GM18868 (cell line): ENCODE measurements around the gene SPG11.
"Not testable (repeated sequence)": the region's sequence is repeated elsewhere in the genome, so short reads cannot be mapped to it uniquely, and the experiment has no call there.

Source experiments
- ATAC-seq: cut with Tn5 transposase; IDR thresholded peaks from one replicate; pipeline ENCODE4 v1.9.1; 2021; ENCODE audit warnings: mild to moderate bottlenecking, moderate library complexity; ENCODE audit not compliant: unreplicated experiment

Gene SPG11

GRCh38 chr15:44569316-44569715 is 94.1 kb downstream of the SPG11 start:
- ATAC-seq = no peak

GRCh38 chr15:44568338-44568737 is 95.1 kb downstream of the SPG11 start:
- ATAC-seq = no peak

GRCh38 chr15:44566155-44566540 is 97.3 kb downstream of the SPG11 start:
- ATAC-seq = no peak

GRCh38 chr15:44565387-44566154 is 97.9 kb downstream of the SPG11 start:
- no peak for ATAC-seq

GRCh38 chr15:44560926-44561325 is 102.5 kb downstream of the SPG11 start:
- not testable (repeated sequence) for ATAC-seq

GRCh38 chr15:44554934-44555723 is 108.3 kb downstream of the SPG11 start:
- no peak for ATAC-seq

- no peak for ATAC-seq
These were observed 112.7 kb downstream of the SPG11 start for GRCh38 chr15:44550734-44551133.

- ATAC-seq = no peak
These were observed 113.2 kb downstream of the SPG11 start for GRCh38 chr15:44550256-44550655.

GRCh38 chr15:44549152-44549551 is 114.3 kb downstream of the SPG11 start:
- not testable (repeated sequence) for ATAC-seq

GRCh38 chr15:44545913-44546802 is 117.3 kb downstream of the SPG11 start:
- ATAC-seq = peak; percentile 81

GRCh38 chr15:44544745-44545144 is 118.7 kb downstream of the SPG11 start:
- not testable (repeated sequence) for ATAC-seq

- ATAC-seq = no peak
These were observed 120.9 kb downstream of the SPG11 start for GRCh38 chr15:44542596-44542995.

- ATAC-seq = no peak
These were observed 122.0 kb downstream of the SPG11 start for GRCh38 chr15:44541282-44541958.

GRCh38 chr15:44537735-44538240 is 125.7 kb downstream of the SPG11 start:
- ATAC-seq = no peak

GRCh38 chr15:44536962-44537734 is 126.3 kb downstream of the SPG11 start, which contains the start of gene EIF3J:
Gene EIF3J, plus strand, starts transcription at chr15:44537147. Its CDS starts 48 bp downstream, at chr15:44537195.
- ATAC-seq = peak; percentile 87

GRCh38 chr15:44536302-44536961 is 127.0 kb downstream of the SPG11 start:
- peak; percentile 64 for ATAC-seq

GRCh38 chr15:44535523-44536301 is 127.8 kb downstream of the SPG11 start:
- ATAC-seq = no peak

GRCh38 chr15:44535092-44535491 is 128.4 kb downstream of the SPG11 start:
- ATAC-seq = no peak
